Chondrocyte (in vitro differentiated cells): ENCODE data around the gene CEP290. TPM values are rescaled to one million over a fixed set of nuclear protein-coding genes. Genes with fewer than 3 reads are reported as not detected.

Experiments
- DNase-seq: peaks from one replicate; pipeline ENCODE4 v3.0.0; 2021; ENCODE audit warnings: mixed read lengths, low spot score
- H3K27ac Mint-ChIP-seq: one replicate; pipeline ENCODE4 v1.8.0; 2021; ENCODE audit warnings: mild to moderate bottlenecking, moderate library complexity, mixed read lengths; ENCODE audit not compliant: unreplicated experiment
- H3K27me3 Mint-ChIP-seq: 2 replicates; pipeline ENCODE4 v1.8.0; 2021; ENCODE audit warnings: low read depth, mixed read lengths
- H3K36me3 Mint-ChIP-seq: 2 replicates; pipeline ENCODE4 v1.8.0; 2021; ENCODE audit warnings: low read depth, mixed read lengths
- H3K4me1 Mint-ChIP-seq: 2 replicates; pipeline ENCODE4 v1.8.0; 2021; ENCODE audit warnings: low read depth, mild to moderate bottlenecking, mixed read lengths
- H3K4me3 Mint-ChIP-seq: one replicate; pipeline ENCODE4 v1.8.0; 2021; ENCODE audit warnings: mild to moderate bottlenecking, moderate library complexity, mixed read lengths; ENCODE audit not compliant: unreplicated experiment
- H3K9me3 Mint-ChIP-seq: 2 replicates; pipeline ENCODE4 v1.8.0; 2021; ENCODE audit warnings: low read depth, mixed read lengths
- total RNA-seq: library from RNA; stranded (reverse); gene quantifications from 3 replicates; pipeline ENCODE4 v1.2.1, GENCODE V29; 2021
- TF ChIP-seq, protein P1 (sequence below): fragments of 200-600 bp; sonication (generic); IDR thresholded peaks from 2 replicates; pipeline ENCODE4 v1.5.0; 2021; ENCODE audit warnings: antibody characterized with exemption, mild to moderate bottlenecking, moderate library complexity

The CEP290 gene
- total RNA-seq, 1 donor from 2014 or later, result 15.0 TPM

DNA sequence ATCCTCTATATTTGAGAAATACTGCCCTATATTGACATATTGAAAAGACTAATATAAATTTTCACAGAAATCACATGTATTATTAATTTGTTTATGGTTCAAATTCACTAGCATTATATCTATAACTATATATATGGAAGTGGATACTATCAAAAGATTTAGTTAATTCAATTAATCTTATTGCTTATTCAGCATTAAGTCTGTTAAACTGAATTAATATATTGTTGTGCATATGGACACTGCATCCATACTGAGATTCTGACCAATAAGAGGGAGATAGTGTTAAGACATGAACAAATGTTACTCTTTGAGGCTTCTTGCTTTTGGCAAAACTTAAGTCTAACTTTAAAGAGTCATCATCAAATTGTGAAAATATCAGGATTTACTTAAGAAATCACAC lies 60.6 kb downstream of the CEP290 start:
- H3K9me3 Mint-ChIP-seq, result no peaks in the 10 kb centered on the region
- TF ChIP-seq, protein P1, sequence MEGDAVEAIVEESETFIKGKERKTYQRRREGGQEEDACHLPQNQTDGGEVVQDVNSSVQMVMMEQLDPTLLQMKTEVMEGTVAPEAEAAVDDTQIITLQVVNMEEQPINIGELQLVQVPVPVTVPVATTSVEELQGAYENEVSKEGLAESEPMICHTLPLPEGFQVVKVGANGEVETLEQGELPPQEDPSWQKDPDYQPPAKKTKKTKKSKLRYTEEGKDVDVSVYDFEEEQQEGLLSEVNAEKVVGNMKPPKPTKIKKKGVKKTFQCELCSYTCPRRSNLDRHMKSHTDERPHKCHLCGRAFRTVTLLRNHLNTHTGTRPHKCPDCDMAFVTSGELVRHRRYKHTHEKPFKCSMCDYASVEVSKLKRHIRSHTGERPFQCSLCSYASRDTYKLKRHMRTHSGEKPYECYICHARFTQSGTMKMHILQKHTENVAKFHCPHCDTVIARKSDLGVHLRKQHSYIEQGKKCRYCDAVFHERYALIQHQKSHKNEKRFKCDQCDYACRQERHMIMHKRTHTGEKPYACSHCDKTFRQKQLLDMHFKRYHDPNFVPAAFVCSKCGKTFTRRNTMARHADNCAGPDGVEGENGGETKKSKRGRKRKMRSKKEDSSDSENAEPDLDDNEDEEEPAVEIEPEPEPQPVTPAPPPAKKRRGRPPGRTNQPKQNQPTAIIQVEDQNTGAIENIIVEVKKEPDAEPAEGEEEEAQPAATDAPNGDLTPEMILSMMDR, result no peak
- DNase-seq, result no peak
- H3K36me3 Mint-ChIP-seq, result peaks cover 22% of the 10 kb centered on the region
- H3K27me3 Mint-ChIP-seq, result no peaks in the 10 kb centered on the region
- H3K4me3 Mint-ChIP-seq, result no peak overlapping the region
- H3K4me1 Mint-ChIP-seq, result no peaks in the 10 kb centered on the region
- H3K27ac Mint-ChIP-seq, result no peak overlapping the region

DNA sequence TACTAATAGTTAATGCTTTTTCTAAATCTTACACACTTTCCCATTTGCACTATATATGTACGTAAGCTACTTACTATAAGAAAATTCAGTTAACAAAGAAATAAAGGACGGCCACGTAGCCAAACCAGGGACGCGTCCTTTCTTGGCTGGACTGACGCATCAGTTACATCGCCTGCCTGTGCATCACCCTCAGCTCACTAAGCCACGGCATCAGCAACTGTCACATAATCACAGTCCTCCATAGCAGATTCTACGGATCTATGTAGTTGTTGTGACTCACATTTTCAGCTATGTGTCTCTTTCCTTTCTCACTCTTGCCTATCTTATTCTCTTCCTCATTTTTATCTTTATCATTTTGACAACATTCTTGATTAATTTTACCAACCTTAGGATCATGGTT lies 74.6 kb downstream of the CEP290 start:
- H3K36me3 Mint-ChIP-seq, result peaks cover 20% of the 10 kb centered on the region
- TF ChIP-seq, protein P1, result no peak

DNA sequence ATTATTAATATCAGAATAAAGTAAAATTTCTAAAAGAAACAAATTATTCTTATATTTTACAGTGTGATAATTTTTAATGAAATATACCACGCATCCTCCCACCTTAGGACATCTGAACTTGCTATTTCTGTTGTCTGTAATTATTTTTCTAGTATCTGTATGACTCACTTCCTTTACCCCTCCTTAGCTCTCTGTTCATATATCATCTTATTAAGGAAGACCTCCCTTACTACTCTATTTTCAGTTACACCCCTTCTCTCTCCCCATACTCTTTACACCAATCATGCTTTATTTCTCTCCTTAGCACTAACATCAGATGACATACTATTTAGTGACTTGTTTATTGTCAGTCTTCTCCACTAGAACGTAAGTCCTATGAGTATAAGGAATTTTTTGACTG lies 78.5 kb downstream of the CEP290 start:
- DNase-seq, result no peak
- Mint-ChIP-seq H3K9me3 (no peaks in the 10 kb centered on the region), H3K27ac (peak overlapping the region; percentile 22)

More for the DNA sequence above, 74.6 kb downstream of the CEP290 start:
- Mint-ChIP-seq H3K4me3 (no peak overlapping the region), H3K4me1 (peaks cover 5% of the 10 kb centered on the region), H3K9me3 (no peaks in the 10 kb centered on the region), H3K27ac (no peak overlapping the region), H3K27me3 (no peaks in the 10 kb centered on the region)
- DNase-seq, result no peak

DNA sequence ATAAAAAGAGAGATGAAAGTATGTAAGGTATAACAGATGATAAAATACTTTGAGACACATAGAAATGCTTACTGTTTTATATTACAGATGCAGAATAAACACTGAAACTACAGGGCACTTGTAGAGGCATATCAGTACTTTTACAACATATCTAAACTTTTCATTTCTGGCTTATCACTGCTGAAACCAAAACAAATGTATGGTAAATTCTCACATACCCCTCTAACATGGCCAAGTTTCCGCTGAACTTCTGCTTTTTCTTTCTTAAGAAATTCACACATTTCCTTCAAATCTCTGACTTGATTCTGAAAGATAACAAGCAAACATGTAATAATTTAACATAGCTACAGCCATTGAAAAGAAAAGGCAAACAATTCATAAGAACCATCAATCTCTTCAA lies 79.4 kb downstream of the CEP290 start:
- no peak overlapping the region for H3K27ac Mint-ChIP-seq
- DNase-seq, result no peak
- H3K4me1 Mint-ChIP-seq, result peaks cover 4% of the 10 kb centered on the region

More for the DNA sequence above, 78.5 kb downstream of the CEP290 start:
- TF ChIP-seq, protein P1, result no peak
- no peaks in the 10 kb centered on the region for H3K27me3 Mint-ChIP-seq
- peaks cover 19% of the 10 kb centered on the region for H3K36me3 Mint-ChIP-seq
- H3K4me1 Mint-ChIP-seq, result peaks cover 4% of the 10 kb centered on the region
- no peak overlapping the region for H3K4me3 Mint-ChIP-seq

DNA sequence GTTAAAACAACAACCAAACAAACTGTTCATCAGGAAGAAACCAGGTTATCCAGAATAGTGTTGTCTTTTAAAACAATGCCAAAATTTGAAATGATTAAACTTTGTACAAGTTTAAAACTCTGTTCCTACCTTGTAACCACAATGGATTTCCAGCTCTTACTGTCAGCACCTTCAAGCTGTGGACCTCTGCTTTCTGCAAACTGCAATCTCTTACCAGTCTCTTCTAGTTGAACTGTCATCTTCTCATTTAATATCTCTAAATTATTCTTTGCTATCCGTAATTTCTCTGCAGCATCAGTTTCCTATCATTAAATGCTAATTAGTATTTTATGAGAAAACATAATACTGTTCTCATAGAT lies 83.2 kb downstream of the CEP290 start:
- Mint-ChIP-seq H3K27me3 (no peaks in the 10 kb centered on the region), H3K4me1 (peaks cover 4% of the 10 kb centered on the region), H3K9me3 (no peaks in the 10 kb centered on the region), H3K4me3 (no peak overlapping the region), H3K36me3 (peaks cover 36% of the 10 kb centered on the region), H3K27ac (no peak overlapping the region)
- TF ChIP-seq, protein P1, result no peak
- DNase-seq, result no peak

More for the DNA sequence above, 79.4 kb downstream of the CEP290 start:
- Mint-ChIP-seq H3K9me3 (no peaks in the 10 kb centered on the region), H3K36me3 (peaks cover 25% of the 10 kb centered on the region), H3K4me3 (no peak overlapping the region), H3K27me3 (no peaks in the 10 kb centered on the region)
- TF ChIP-seq, protein P1, result no peak
